ENCODE results near the gene SELENOK.

GRCh38 chr3:53858096-53858741 is 33.4 kb downstream of the SELENOK start:
- no peak for TF ChIP-seq CTCF (IDR thresholded peaks at IDR 0.05)
- TF ChIP-seq POLR2A (IDR thresholded peaks at IDR 0.05), result no peak
- TF ChIP-seq POLR2AphosphoS5 (IDR thresholded peaks at IDR 0.05; ENCODE audit: insufficient read depth in 1 of 2, low read depth in 1 of 2), result no peak
